HG03108 (cell line): ENCODE data around the gene ZNF319.
"Not testable (repeated sequence)": the region's sequence is repeated elsewhere in the genome, so short reads cannot be mapped to it uniquely, and the experiment has no call there.

Source experiments
- ATAC-seq: cut with Tn5 transposase; IDR thresholded peaks from one replicate; pipeline ENCODE4 v1.9.1; 2021; ENCODE audit warnings: moderate library complexity; ENCODE audit not compliant: unreplicated experiment

ZNF319 gene

GRCh38 chr16:58022601-58023371 is 22.3 kb upstream of the ZNF319 start:
- no peak for ATAC-seq

- no peak for ATAC-seq
Measured at GRCh38 chr16:58021661-58022551, 21.4 kb upstream of the ZNF319 start.

- no peak for ATAC-seq
Measured at GRCh38 chr16:58020628-58021521, 20.4 kb upstream of the ZNF319 start.

- ATAC-seq, result no peak
Measured at GRCh38 chr16:58019866-58020538, 19.5 kb upstream of the ZNF319 start.

GRCh38 chr16:58018803-58019202 is 18.3 kb upstream of the ZNF319 start:
- ATAC-seq, result no peak

GRCh38 chr16:58016840-58017446 is 16.5 kb upstream of the ZNF319 start:
- ATAC-seq, result no peak

- ATAC-seq, result no peak
Measured at GRCh38 chr16:58013201-58013956, 12.9 kb upstream of the ZNF319 start.

- no peak for ATAC-seq
Measured at GRCh38 chr16:58012481-58012880, 12.0 kb upstream of the ZNF319 start.

GRCh38 chr16:58011652-58012051 is 11.2 kb upstream of the ZNF319 start:
- no peak for ATAC-seq

GRCh38 chr16:58010886-58011285 is 10.4 kb upstream of the ZNF319 start:
- no peak for ATAC-seq

- ATAC-seq, result no peak
Measured at GRCh38 chr16:58009856-58010416, 9.5 kb upstream of the ZNF319 start.

GRCh38 chr16:58004736-58005135 is 4.3 kb upstream of the ZNF319 start:
- not testable (repeated sequence) for ATAC-seq

- ATAC-seq, result no peak
Measured at GRCh38 chr16:58002936-58003335, 2.5 kb upstream of the ZNF319 start.

- no peak for ATAC-seq
Measured at GRCh38 chr16:58002416-58002800, 1.9 kb upstream of the ZNF319 start.

GRCh38 chr16:58001781-58002415 is 1.4 kb upstream of the ZNF319 start:
- no peak for ATAC-seq

GRCh38 chr16:58000706-58001676 is 519 bp upstream of the ZNF319 start, which contains the start of gene USB1:
Gene USB1 (plus strand): TSS chr16:58001407. CDS start chr16:58001484, 77 bp downstream.
- peak; percentile 78 for ATAC-seq

- ATAC-seq, result no peak
Measured at GRCh38 chr16:57999366-57999970, 1.0 kb downstream of the ZNF319 start.
